HG02642 (cell line): ENCODE data around the gene SHLD1.
A peak's percentile ranks its signal among the peaks of the same experiment; 100 is the strongest.
"Not testable (repeated sequence)": the region's sequence is repeated elsewhere in the genome, so short reads cannot be mapped to it uniquely, and the experiment has no call there.

Experiments used
- ATAC-seq: cut with Tn5 transposase; IDR thresholded peaks from one replicate; pipeline ENCODE4 v1.9.1; 2021; ENCODE audit warnings: mild to moderate bottlenecking; ENCODE audit not compliant: unreplicated experiment, poor library complexity

SHLD1 gene

DNA sequence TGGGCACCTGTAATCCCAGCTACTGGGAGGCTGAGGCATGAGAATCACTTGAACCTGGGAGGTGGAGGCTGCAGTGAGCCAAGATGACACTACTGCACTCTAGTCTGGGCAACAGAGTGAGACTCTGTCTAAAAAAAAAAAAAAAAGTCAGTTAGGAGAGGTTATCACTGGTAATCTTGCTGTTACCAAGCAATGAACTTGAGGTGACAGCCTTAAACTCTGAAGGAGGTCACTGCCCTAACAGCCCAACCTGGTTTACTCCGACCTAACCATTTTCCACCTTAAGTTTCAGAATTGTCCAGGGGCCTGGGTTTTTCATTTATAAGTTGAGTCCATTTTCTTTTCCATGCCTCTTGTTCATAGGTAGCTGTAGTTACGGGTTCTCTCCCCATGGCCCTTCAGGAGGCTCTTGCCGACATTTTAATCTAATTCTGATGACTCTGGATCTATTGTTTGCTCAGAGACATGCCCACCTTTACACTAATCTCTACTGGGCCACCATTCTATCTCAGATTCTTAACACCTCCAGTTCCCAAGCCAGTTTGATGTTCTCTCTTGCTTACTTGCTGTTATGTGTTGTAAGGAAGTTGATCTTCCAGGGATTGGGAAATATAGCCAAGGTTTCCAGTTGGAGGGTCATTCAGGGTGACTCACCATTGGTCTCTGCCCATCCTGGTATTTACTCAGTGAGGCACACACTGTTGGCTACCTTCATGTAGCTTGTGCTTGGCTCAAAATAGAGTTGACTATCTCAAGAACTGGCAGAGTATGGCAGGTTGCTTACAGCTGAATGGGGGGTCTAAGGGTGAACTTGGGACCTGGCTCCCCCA, 29.1 kb downstream of the SHLD1 start:
- no peak for ATAC-seq

- peak; percentile 51 for ATAC-seq
These were observed 30.6 kb downstream of the SHLD1 start for GRCh38 chr20:5780846-5781217.

- ATAC-seq = not testable (repeated sequence)
These were observed 31.2 kb downstream of the SHLD1 start for GRCh38 chr20:5781367-5781766.

DNA sequence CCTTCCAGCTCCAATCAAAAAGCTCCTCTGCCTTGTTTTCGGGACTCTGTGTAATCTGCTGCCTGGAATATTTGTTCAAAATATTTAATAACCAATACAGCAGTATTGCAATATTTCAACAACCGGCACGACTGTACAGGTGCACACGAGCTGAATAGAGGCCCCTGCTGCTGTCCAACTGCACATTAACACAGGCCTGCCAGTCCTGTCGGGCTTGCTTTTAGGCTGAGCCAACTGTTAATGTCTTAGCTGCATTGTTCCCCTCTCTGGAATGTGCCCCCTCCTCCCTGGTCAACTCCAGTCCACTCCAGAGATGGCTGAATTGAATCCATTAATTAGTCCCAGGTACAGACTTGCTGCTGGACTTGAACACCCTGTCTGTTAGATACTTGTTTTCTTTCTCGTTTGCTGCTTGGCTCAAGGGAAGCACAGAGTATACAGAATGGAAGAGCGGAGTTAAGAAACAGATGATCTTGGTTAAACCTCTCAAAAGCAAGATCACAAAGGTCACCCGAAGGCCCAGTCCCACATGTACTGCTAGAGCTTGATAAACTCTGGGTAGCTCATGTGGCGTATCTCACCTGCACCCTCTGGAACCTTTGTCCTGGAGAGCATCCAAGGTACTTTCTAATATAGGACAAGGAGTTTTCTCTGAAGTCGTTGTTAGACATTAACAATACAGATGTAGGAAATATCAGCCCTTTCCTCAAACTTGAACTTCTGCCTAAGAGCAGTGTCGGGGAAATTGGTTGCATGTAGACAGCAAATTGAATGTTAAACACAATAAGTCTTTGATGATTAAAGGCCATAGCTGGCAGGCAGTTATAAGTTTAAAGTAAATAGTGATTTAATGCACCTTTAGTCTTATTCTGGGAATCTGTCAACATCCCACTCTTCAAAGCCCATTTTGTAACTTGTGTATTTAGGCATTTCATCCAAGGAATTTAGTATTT, 31.9 kb downstream of the SHLD1 start:
- no peak for ATAC-seq

GRCh38 chr20:5784735-5785134, 34.5 kb downstream of the SHLD1 start:
- ATAC-seq = no peak

- ATAC-seq = no peak
These were observed 34.9 kb downstream of the SHLD1 start for GRCh38 chr20:5785146-5785545.

DNA sequence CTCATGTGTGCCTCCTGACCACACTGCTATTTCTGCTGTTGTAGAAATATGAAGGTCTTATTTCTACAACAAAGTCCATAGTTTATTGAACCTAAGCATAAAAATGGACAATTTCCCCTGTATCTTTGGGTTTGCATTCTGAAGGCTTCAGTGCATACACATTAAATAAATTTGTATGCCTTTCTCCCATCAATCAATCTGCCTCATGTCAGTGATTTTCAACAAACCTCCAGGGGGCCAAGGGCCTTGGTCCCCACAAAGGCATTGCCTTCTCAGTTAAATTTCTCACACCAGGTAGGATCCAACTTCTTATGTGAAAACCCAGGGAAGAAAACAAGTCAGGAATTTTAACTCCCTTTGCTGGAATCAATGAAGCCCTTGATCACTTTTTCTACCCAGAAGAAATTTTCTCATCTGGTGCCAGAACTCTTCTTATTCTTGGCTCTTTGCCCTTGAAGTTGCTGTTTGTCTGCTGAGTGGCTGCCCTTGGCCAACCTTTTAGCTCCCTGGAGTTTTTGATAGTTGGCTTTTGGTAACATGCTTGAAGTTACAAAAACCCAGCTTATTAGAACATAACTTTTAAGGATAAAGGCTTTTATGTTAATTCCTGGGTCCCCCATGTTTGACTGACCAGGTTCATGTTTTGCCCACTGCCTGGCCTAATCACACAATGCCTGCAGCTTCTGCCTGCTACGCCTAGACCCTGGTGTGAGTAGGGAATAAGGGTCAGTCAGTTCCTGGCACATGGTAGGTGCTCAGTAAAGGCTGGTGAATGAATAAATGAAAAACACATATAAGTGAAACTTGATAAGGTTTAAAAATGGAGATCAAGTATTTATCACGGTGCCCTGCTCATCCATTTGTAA, 37.0 kb downstream of the SHLD1 start:
- no peak for ATAC-seq

DNA sequence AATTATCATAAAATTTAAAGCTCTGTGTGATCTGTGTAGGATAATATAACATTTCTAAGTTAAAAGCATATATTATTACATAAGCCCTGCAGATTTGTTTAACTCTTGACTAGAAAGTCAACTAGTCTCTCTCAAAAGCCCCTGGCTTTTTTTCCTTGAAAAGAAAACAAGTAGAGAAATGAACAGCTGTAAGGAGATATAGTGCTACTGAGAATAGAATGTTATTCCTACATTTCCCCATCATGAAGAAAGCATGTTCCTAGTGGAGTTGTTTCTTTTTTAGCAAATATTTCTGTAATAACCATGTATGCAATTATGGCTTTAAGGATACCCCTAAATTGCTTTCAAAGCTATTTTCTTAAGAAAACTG, 37.6 kb downstream of the SHLD1 start:
- ATAC-seq = no peak

GRCh38 chr20:5788385-5788895, 38.2 kb downstream of the SHLD1 start:
- ATAC-seq = peak; percentile 83

DNA sequence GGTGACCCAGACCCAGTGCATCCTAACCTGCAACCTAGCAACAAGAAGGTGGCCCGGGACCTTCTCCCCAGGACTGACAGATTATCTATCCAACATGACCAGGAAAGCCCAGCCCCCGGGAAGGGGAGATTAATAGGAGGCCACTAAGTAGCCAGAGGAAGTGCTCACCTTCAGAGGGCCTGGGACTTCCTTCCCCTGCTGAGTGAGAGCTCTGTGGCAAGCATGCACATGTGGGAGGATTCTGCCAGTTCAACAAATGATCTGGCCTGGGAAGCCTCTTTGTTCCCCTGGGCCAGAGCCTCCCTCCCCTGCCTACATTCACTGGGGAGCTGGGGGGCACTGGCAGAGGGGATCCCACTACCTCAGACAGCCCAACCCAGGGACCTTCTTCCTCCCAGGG, 39.6 kb downstream of the SHLD1 start:
- ATAC-seq = no peak

DNA sequence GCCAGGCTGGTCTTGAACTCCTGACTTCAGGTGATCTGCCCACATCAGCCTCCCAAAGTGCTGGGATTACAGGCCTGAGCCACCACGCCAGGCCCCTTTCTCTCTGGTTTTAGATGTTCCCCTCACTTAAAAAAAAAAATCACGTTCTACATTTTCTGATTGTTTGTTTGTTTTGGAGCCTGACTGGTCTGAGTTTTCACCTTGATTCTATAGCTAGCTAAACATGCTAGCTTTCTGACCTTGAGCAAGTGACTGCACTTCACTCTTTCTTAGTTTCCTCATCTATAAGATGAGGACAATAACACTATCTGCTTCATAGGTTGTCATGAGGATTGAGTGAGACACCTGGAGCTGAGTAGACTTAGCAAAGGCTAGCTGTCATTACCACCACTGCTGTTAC, 43.7 kb downstream of the SHLD1 start:
- ATAC-seq = no peak

DNA sequence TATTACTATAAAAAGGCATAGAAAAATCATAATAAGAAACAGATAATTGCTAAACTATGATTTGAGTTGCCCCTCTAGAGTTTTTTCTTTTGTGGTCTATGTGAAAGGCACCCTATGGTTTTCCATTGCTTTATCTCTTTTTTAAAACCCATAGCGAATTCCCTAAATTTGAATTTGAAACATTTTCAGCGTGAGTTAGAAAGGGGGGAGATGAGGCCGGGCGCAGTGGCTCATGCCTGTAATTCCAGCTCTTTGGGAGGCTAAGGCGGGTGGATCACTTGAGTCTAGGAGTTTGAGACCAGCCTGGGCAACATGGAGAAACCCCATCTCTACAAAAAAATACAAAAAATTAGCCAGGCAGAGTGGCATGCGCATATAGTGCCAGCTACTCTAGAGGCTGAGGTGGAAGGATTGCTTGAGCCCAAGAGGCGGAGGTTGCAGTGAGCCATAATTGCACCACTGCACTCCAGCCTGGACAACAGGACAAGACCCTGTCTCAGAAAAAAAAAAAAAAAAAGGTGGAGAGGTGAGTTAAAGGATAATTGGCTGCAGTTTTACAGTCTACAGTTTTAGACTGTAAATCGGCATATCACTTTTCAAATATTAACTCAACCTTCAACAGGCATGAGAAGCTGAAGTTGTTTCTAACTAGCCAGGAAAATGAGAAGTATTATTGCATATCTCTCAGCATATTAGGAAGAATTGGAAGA, 46.3 kb downstream of the SHLD1 start:
- ATAC-seq = no peak

GRCh38 chr20:5797165-5797564, 47.0 kb downstream of the SHLD1 start:
- ATAC-seq = no peak

DNA sequence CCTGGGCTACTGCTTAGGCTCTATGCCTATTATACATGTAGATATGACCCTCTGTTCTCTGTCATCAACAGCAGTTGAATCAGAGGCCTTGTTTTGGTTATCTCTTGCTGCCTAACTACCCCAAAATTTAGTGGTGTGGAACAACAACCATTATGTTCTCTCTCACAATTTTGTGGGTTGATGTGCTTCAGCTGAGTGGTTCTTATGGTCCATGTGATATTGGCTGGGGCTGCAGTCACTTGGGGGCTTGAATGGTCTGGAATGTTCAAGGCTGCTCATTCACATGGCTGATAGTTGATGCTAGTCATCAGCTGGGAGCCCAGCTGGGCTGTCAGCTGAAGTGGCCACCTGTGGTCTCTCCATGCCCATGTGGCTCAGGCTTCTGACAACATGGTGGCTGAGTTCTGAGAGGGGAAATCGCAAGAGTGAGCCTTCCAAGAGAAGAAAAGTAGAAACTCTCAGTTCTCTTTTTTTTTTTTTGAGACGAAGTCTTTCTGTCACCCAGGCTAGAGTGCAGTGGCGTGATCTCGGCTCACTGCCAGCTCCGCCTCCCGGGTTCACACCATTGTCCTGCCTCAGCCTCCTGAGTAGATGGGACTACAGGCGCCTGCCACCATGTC, 47.8 kb downstream of the SHLD1 start:
- peak; percentile 95 for ATAC-seq

DNA sequence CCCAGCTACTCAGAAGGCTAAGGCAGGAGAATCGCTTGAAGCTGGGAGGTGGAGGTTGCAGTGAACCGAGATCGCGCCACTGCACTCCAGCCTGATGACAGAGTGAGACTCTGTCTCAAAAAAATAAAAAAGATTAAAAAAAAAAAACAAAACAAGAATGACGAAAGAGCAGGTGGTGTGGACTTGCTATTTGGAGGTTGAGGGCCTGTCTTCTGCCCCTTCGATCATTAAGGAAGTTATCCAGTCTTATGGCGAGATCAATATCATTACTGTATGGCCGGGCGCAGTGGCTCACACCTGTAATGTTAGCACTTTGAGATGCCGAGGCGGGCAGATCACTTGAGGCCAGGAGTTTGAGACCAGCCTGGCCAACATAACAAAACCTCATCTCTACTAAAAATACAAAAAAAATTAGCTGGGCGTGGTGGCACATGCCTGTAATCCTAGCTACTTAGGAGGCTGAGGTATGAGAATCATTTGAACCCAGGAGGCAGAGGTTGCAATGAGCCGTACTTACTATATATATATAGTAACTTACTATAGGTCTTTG, 53.6 kb downstream of the SHLD1 start:
- ATAC-seq = not testable (repeated sequence)

- no peak for ATAC-seq
These were observed 56.5 kb downstream of the SHLD1 start for GRCh38 chr20:5806457-5807263.

DNA sequence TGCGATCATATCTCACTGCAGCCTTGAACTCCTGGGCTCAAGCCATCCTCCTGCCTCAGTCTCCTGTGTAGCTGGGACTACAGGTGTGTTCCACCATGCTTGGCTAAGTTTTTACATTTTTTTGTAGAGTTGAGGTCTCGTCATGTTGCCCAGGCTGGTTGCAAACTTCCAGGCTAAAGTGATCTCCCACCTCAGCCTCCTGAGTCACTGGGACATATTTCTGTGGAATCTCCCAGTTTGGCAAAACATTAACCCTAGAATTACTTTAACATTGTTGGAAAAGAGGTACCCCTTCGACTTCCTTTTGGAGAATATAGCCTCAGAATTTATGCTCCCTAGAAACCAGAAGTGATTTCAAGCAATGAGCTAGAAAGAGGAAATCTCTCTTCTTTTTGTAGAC, 57.2 kb downstream of the SHLD1 start:
- no peak for ATAC-seq

GRCh38 chr20:5808901-5809300, 58.7 kb downstream of the SHLD1 start:
- ATAC-seq = no peak
